Coronary artery (tissue), 2 donors: Measurements from ENCODE around the gene LMAN2.
"Not testable (repeated sequence)": the region's sequence is repeated elsewhere in the genome, so short reads cannot be mapped to it uniquely, and the experiment has no call there.

Source experiments
- DNase-seq: peaks from one replicate; pipeline ENCODE4 v3.0.0-alpha.2; 2017; ENCODE audit warnings: low spot score
- H3K27ac ChIP-seq, 2 donors: fragments of 200-600 bp; sonication (generic); one replicate each; pipeline ENCODE4 v1.5.1; 2016 to 2019
- H3K4me3 ChIP-seq: fragments of 200-600 bp; sonication (generic); 2 replicates; pipeline ENCODE4 v1.5.1; 2016; ENCODE audit warnings: mild to moderate bottlenecking, moderate library complexity
- TF ChIP-seq, protein P1 (sequence below): fragments of 200-600 bp; sonication (generic); IDR thresholded peaks from one replicate; pipeline ENCODE4 v1.5.1; 2019; ENCODE audit warnings: antibody characterized with exemption

LMAN2 gene

DNA sequence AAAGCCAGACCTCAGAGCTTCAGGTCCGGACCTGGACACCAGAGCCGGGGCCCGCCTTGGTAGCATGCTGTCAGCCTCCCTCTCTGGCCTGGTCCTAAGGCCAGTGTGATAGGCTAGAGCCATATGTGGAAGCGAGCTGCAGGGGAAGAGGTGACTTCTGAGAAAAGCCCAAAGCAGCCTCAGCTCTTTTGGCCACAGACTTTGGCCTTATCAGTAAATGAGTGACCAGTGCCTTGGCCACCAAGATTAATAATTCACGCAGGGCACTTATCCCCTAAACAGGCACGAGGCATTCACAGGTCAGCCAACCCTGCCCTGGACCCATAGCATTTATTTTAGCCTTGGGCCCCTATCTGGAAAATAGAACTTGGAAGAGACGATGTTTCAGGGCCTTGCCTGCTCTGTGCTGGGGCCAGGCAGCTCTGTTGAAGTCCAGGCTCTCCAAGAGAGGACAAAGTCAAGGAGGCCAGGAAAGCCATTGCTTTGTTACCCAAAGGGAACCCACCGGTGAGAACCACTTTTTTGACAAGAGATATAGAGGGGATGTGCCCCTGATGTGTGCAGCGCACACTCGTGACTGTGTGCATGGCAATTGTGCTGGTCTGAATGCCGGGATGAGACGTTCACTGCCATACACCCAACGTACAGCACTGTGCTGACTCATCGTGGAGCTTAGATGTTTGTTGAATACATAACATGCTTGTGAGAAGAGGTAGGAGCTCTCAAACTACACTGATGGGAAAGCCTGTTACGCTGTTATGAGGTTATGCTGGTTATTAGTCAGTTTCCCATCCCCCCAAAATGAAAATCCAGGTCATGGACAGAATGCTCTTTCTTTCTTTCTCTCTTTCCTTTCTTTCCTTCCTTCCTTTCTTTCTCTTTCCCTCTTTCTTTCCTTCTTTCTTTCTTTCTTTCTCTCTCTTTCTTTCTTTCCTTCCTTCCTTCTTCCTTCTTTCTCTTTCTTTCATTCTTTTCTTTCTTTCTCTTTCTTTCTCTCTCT lies 27.7 kb upstream of the LMAN2 start:
- Histone ChIP-seq H3K27ac (no peak overlapping the region), H3K4me3 (no peak overlapping the region)
- TF ChIP-seq, protein P1, sequence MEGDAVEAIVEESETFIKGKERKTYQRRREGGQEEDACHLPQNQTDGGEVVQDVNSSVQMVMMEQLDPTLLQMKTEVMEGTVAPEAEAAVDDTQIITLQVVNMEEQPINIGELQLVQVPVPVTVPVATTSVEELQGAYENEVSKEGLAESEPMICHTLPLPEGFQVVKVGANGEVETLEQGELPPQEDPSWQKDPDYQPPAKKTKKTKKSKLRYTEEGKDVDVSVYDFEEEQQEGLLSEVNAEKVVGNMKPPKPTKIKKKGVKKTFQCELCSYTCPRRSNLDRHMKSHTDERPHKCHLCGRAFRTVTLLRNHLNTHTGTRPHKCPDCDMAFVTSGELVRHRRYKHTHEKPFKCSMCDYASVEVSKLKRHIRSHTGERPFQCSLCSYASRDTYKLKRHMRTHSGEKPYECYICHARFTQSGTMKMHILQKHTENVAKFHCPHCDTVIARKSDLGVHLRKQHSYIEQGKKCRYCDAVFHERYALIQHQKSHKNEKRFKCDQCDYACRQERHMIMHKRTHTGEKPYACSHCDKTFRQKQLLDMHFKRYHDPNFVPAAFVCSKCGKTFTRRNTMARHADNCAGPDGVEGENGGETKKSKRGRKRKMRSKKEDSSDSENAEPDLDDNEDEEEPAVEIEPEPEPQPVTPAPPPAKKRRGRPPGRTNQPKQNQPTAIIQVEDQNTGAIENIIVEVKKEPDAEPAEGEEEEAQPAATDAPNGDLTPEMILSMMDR: no peak
- no peak for DNase-seq

DNA sequence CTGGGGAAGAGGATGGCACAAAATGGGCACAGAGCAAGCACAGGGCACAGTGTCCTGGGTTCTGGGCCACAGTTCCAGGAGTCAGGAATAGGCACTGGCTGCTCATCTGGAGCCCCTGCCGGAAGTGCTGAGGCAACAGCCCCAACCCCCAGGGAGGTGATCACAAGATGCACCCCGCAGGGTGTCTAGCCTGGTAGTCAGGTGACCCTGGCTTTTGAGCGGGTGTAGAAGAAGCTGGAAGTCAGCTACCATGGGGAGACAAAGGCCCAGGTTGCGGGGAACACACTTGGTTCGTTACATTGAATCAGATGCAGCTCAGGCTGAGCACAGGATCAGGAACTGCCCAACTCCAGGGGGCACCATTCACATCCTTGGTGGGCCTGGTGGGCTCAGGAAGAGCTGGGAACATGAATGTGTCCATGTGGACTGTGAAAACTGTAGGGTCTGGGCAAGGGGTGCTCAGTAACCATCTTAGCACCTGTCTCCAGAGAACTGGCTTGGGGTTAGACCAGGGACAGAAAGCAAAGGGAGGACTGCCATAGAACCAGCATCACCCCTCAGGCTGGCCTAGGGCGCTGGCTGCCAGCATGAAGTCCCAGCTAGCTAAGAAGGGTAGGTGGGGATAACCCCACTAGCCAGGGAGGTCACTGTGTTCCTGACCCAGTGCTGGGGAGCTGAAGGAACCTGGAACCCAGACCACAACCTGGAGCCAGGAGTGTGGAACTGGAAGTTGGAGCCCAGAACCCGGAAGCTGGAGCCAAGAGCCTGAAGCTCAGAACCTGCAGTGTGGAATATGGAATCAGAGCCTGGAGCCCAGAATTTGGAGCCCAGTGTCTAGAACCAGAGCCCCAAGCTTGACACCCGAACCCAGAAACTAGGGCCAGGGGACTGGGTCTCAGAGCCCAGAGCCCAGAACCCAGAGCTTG lies 26.6 kb upstream of the LMAN2 start:
- Histone ChIP-seq H3K27ac (no peak overlapping the region), H3K4me3 (no peak overlapping the region)

DNA sequence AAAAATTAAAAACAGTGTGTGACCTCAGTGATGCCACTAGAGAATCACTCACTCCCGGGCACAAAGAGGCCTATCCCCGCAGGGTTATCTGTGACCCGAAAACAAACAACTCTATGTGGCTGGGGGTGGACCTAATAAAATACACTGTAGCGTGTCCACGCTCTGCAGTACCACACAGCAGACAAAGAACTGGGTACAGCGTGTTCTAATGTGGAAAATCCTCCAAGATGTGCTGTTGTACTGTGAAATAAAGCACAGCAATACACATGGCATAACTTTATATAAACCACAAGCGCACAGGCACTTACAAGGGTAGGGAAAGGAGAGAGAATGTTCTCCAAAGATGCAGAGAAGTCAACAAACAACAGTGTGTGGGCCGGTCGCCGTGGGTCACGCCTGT lies 24.6 kb upstream of the LMAN2 start:
- DNase-seq: no peak
- H3K4me3 ChIP-seq: no peak overlapping the region
- TF ChIP-seq, protein P1: no peak
- no peak overlapping the region for H3K27ac ChIP-seq

More for the DNA sequence above, 26.6 kb upstream of the LMAN2 start:
- TF ChIP-seq, protein P1: no peak
- DNase-seq: no peak

DNA sequence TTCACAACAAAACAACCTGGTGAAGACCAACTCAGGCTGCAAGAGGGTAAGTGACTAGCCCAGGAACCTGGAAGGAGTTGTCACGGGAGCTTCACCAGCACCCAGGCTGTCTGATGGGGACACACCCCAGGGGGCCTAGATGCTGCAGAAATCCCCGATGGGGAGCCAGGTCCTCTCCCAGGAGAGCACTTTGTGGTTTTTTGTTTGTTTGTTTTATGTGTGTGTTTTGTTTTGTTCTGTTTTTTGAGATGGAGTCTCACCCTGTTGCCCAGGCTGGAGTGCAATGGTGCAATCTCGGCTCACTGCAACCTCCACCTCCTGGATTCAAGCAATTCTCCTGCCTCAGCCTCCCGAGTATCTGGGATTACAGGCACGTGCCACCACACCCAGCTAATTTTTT lies 24.0 kb upstream of the LMAN2 start:
- H3K27ac ChIP-seq, DNase-seq: not testable (repeated sequence)

DNA sequence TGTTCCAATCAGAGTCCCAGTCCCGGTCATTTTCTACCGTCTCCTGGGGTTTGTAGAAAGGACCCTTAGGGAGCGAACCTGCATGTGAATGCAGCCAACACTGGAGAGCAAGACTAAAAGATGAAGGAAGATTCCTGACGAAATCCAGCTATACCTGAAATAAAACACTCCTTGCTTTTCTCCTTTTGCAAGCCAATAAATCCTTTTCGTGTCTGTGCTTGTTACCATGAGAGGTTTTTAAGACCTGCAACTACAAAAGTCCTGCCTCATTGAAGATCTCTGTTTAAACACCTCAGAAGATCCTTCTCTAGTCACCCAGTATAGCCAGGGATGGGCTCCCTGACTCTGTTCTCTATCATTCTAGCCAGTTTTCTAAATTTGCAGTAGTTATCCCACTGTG lies 22.7 kb upstream of the LMAN2 start:
- TF ChIP-seq, protein P1: no peak
- H3K4me3 ChIP-seq: no peak overlapping the region
- no peak for DNase-seq
- no peak overlapping the region for H3K27ac ChIP-seq

More for the DNA sequence above, 24.0 kb upstream of the LMAN2 start:
- H3K4me3 ChIP-seq: not testable (repeated sequence)

DNA sequence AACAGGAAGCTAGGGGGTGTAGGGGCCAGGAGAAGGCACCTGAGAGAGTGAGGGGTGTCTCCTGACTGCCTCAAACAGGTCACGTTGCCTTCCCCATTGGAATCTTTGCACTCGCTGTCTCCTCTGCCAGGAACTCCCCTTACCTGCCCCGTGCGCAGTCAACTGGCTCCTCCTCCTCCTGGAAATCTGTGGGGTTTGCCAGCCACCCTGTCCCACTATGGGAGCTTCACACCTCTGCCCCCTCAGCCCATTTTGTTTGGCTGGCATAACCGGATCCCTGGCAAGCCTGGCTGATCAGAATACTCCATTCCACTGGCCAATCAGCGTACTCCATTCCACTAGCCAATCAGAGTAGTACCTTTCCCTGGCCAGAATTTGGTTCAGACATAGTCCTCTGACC lies 22.3 kb upstream of the LMAN2 start:
- Histone ChIP-seq H3K4me3 (no peak overlapping the region), H3K27ac (no peak overlapping the region)
- no peak for DNase-seq
- TF ChIP-seq, protein P1: no peak

DNA sequence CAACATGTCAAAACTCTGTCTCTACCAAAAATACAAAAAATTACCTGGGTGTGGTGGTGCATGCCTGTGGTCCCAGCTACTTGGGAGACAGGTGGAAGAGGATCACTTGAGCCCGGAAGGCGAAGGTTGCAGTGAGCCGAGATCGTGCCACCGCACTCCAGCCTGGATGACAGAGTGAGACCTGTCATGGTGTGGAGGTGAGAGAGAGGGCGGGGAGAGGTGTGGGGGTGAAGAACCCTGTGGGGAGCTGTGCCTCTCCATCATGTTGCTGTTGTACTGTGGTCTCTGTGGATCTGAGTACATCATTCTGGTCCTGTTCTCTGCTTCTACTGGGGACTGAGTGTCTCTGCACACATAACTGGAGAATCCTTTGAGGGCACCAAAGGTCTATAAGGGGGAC lies 21.4 kb upstream of the LMAN2 start:
- no peak for DNase-seq
- Histone ChIP-seq H3K4me3 (no peak overlapping the region), H3K27ac (no peak overlapping the region)
- TF ChIP-seq, protein P1: no peak
